Suprapubic skin (tissue), 4 donors: ENCODE measurements around the gene MCM9. TPM values are rescaled to one million over a fixed set of nuclear protein-coding genes. Genes with fewer than 3 reads are reported as not detected.

ENCODE experiments used
- DNase-seq, 2 donors: peaks; one replicate each; pipeline ENCODE4 v3.0.0-alpha.2; 2019; ENCODE audit warnings: low spot score in 2 of 2
- H3K27ac ChIP-seq: fragments of 200-600 bp; sonication (generic); one replicate; pipeline ENCODE4 v1.5.1; 2019
- H3K27me3 ChIP-seq: fragments of 200-600 bp; sonication (generic); one replicate; pipeline ENCODE4 v1.5.1; 2019
- H3K36me3 ChIP-seq: fragments of 200-600 bp; sonication (generic); one replicate; pipeline ENCODE4 v1.5.1; 2019
- H3K4me1 ChIP-seq: fragments of 200-600 bp; sonication (generic); one replicate; pipeline ENCODE4 v1.5.1; 2019
- H3K4me3 ChIP-seq: fragments of 200-600 bp; sonication (generic); one replicate; pipeline ENCODE4 v1.5.1; 2019; ENCODE audit warnings: mild to moderate bottlenecking
- H3K9me3 ChIP-seq: fragments of 200-600 bp; sonication (generic); one replicate; pipeline ENCODE4 v1.5.1; 2019
- EP300 ChIP-seq: sonication (generic); formaldehyde crosslinking; IDR thresholded peaks from one replicate; pipeline ENCODE4 v1.6.1; 2017; ENCODE audit warnings: antibody characterized with exemption
- POLR2A ChIP-seq, 2 donors: fragments of 450-650 bp; IDR thresholded peaks; one replicate each; pipeline ENCODE4 v1.6.1; 2017; ENCODE audit warnings: antibody characterized with exemption in 2 of 2, mild to moderate bottlenecking in 2 of 2, moderate library complexity in 2 of 2
- POLR2AphosphoS5 ChIP-seq, 3 donors: sonication (generic); formaldehyde crosslinking; IDR thresholded peaks; one replicate each; pipeline ENCODE4 v1.6.1; 2017; ENCODE audit warnings: antibody characterized with exemption in 3 of 3
- WGBS: methylation state at CpG from one replicate; pipeline ENCODE4 v1.1.5; 2018; 5-methylcytosine and 5-hydroxymethylcytosine counted together
- total RNA-seq, 4 donors: library from RNA; depleted of rRNA; stranded (reverse); fragments of >200 nt; gene quantifications; one replicate each; pipeline ENCODE4 v1.1.0, GENCODE V29; 2016
- TF ChIP-seq, protein P1 (sequence below), 2 donors: fragments of 200-600 bp in 1 of 2; fragments of 450-650 bp in 1 of 2; sonication (generic) in 1 of 2; IDR thresholded peaks; one replicate each; pipeline ENCODE4 v1.5.1; 2016 to 2019; ENCODE audit warnings: antibody characterized with exemption in 2 of 2, mild to moderate bottlenecking in 1 of 2, moderate library complexity in 1 of 2

MCM9 gene
- total RNA-seq, 4 donors from 2014 or later = 19.2 to 37.2 (median 26.8) TPM

DNA sequence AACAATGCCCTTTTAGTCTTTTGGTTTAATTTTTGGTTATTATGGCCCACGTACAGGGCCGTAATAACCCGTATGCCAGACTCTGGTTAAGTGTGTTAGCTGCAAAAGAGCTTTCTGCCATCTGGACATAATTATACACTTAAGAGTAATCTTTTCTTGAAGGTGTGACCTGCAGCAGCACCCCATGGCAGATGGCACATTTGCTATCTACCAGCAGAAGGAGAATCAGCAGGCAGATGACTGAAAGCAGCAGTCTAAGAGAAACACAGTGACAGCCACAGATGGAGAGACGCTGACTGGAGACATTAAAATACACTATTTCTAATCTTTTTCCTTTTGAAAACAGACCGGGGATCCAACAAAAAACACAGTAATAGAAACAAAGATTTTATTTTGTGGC is 22.3 kb downstream of the MCM9 start:
- Histone ChIP-seq H3K4me3 (no peak overlapping the region), H3K4me1 (no peaks in the 10 kb centered on the region), H3K9me3 (no peaks in the 10 kb centered on the region), H3K36me3 (peaks cover 79% of the 10 kb centered on the region), H3K27me3 (no peaks in the 10 kb centered on the region), H3K27ac (no peak overlapping the region)
- WGBS = 92% methylated on average over 5 of the region's 5 CpGs
- no peak for DNase-seq
- TF ChIP-seq POLR2AphosphoS5 (IDR thresholded peaks at IDR 0.05) = no peak
- TF ChIP-seq, protein P1, sequence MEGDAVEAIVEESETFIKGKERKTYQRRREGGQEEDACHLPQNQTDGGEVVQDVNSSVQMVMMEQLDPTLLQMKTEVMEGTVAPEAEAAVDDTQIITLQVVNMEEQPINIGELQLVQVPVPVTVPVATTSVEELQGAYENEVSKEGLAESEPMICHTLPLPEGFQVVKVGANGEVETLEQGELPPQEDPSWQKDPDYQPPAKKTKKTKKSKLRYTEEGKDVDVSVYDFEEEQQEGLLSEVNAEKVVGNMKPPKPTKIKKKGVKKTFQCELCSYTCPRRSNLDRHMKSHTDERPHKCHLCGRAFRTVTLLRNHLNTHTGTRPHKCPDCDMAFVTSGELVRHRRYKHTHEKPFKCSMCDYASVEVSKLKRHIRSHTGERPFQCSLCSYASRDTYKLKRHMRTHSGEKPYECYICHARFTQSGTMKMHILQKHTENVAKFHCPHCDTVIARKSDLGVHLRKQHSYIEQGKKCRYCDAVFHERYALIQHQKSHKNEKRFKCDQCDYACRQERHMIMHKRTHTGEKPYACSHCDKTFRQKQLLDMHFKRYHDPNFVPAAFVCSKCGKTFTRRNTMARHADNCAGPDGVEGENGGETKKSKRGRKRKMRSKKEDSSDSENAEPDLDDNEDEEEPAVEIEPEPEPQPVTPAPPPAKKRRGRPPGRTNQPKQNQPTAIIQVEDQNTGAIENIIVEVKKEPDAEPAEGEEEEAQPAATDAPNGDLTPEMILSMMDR (IDR thresholded peaks at IDR 0.05) = no peak
- no peak for TF ChIP-seq EP300
- TF ChIP-seq POLR2A (IDR thresholded peaks at IDR 0.05) = no peak

DNA sequence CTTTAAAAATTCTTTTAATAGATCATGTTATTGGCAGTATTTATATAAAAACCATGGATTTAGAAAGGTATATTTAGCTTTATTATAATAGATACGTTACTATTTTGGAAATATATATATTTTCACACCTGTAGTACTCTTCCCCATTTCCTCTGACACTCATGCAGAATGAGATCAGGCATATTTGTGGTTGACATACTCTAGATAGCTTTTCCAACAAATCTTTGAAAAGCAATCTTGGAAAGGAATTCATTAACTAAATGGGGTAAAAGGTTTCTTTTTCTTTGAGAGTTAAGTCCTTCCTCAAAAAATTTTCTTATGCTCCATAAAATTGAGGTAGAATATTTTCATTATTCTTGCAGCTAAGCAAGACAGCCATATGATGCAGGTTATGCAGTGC is 26.5 kb downstream of the MCM9 start:
- peaks cover 71% of the 10 kb centered on the region for H3K36me3 ChIP-seq

DNA sequence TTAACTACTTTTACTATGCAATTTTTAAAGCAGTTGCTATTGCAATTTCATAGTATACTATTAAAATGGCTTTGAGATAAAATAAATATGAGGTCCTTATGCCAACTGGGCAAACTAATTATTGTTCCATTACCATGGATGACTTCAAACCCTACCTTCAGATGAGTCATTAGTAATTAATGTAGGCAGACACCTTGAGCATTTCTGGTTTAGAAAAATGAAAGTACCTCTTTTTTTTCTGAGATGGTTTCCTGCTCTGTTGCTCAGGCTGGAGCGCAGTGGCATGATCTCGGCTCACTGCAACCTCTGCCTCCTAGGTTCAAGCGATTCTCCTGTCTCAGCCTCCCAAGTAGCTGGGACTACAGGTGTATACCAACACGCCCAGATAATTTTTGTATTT is 29.1 kb downstream of the MCM9 start:
- Histone ChIP-seq H3K27ac (no peak overlapping the region), H3K9me3 (no peaks in the 10 kb centered on the region), H3K36me3 (peaks cover 52% of the 10 kb centered on the region), H3K4me3 (no peak overlapping the region), H3K27me3 (no peaks in the 10 kb centered on the region), H3K4me1 (peaks cover 3% of the 10 kb centered on the region)
- 81% methylated on average over 4 of the region's 4 CpGs for WGBS
- TF ChIP-seq EP300 (no peak), POLR2AphosphoS5 (IDR thresholded peaks at IDR 0.05) (no peak), POLR2A (IDR thresholded peaks at IDR 0.05) (no peak)
- TF ChIP-seq, protein P1 (IDR thresholded peaks at IDR 0.05) = no peak
- no peak for DNase-seq

More for the DNA sequence above, 26.5 kb downstream of the MCM9 start:
- Histone ChIP-seq H3K4me1 (no peaks in the 10 kb centered on the region), H3K9me3 (no peaks in the 10 kb centered on the region), H3K4me3 (no peak overlapping the region), H3K27me3 (no peaks in the 10 kb centered on the region), H3K27ac (no peak overlapping the region)
- 73% methylated on average over 1 of the region's 1 CpG for WGBS
- DNase-seq = no peak
- TF ChIP-seq, protein P1 (IDR thresholded peaks at IDR 0.05) = no peak
- TF ChIP-seq EP300 = no peak
- TF ChIP-seq POLR2AphosphoS5 (IDR thresholded peaks at IDR 0.05) = no peak
- TF ChIP-seq POLR2A (IDR thresholded peaks at IDR 0.05) = no peak

DNA sequence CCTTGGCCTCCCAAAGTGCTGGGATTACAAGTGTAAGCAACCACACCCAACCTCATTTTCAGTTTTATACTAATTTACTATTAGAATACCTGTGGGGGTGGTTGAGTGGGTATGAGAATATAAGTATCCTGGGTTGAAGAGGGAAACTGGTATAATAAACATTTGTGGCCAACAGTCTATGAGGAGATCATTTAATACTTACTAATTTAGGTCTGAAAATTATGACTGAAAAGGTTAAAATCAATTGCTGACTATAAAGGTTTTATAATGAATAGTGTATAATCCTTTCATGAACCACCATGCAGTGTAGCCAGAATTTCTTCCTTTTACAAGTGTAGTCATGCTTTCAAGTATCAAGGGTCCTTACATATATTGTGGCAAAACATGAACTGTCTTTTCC is 29.9 kb downstream of the MCM9 start:
- no peaks in the 10 kb centered on the region for H3K27me3 ChIP-seq
- H3K4me3 ChIP-seq = no peak overlapping the region
- TF ChIP-seq POLR2A (IDR thresholded peaks at IDR 0.05) = no peak
- no peak for TF ChIP-seq EP300
- no peak for TF ChIP-seq POLR2AphosphoS5 (IDR thresholded peaks at IDR 0.05)
- TF ChIP-seq, protein P1 (IDR thresholded peaks at IDR 0.05) = no peak
- H3K9me3 ChIP-seq = no peaks in the 10 kb centered on the region
- no peak for DNase-seq
- H3K27ac ChIP-seq = no peak overlapping the region
- peaks cover 48% of the 10 kb centered on the region for H3K36me3 ChIP-seq
- H3K4me1 ChIP-seq = peaks cover 5% of the 10 kb centered on the region

DNA sequence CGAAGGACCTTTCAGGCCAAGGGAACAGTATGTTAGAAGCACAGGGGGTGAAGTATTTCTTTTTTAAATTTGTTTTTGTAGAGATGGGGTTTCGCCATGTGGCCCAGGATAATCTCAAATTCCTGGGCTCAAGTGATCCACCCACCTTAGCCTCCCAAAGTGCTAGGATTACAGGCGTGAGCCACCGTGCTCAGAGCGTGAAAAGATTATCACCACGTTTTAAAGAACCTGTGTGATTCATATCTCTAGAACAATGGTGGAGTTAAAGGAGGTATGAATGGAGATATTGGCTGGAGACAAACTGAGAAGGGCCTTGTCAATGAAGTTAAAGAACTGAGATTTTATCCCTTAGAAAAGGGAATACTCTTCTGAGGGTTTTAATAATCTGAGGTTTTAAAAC is 31.3 kb downstream of the MCM9 start:
- Histone ChIP-seq H3K27ac (no peak overlapping the region), H3K9me3 (no peaks in the 10 kb centered on the region), H3K36me3 (peaks cover 44% of the 10 kb centered on the region), H3K27me3 (no peaks in the 10 kb centered on the region), H3K4me1 (peaks cover 15% of the 10 kb centered on the region), H3K4me3 (no peak overlapping the region)
- WGBS = 93% methylated on average over 6 of the region's 6 CpGs
- TF ChIP-seq, protein P1 (IDR thresholded peaks at IDR 0.05) = no peak
- TF ChIP-seq POLR2A (IDR thresholded peaks at IDR 0.05) (no peak), EP300 (no peak), POLR2AphosphoS5 (IDR thresholded peaks at IDR 0.05) (no peak)
- DNase-seq = no peak
